PFSK-1 (cell line): ENCODE results near the gene NANOS2.

Experiments
- FOXP2 ChIP-seq: optimal IDR thresholded peaks from 2 replicates; pipeline ENCODE3; 2011; ENCODE audit warnings: borderline replicate concordance, control low read depth, inconsistent platforms; ENCODE audit not compliant: insufficient read depth; ENCODE audit errors: extremely low read length, extremely low read depth
- POLR2AphosphoS5 ChIP-seq: IDR thresholded peaks from 2 replicates; pipeline ENCODE4 v1.6.1; 2012; ENCODE audit warnings: low read depth, mild to moderate bottlenecking, control low read depth, low read length, moderate library complexity
- REST ChIP-seq, 2 experiments: IDR thresholded peaks; 2 replicates each; pipeline versions ENCODE4 v1.6.1 to v1.8.0; 2011 to 2012; ENCODE audit warnings: low read depth in 2 of 2, low read length in 2 of 2, control low read depth in 1 of 2, inconsistent platforms in 1 of 2, mild to moderate bottlenecking in 1 of 2, moderate library complexity in 1 of 2; ENCODE audit not compliant: insufficient read depth in 1 of 2
- SIN3A ChIP-seq: IDR thresholded peaks from 2 replicates; pipeline ENCODE4 v1.6.1; 2012; ENCODE audit warnings: mild to moderate bottlenecking, low read length, moderate library complexity, borderline replicate concordance; ENCODE audit not compliant: insufficient read depth
- TAF1 ChIP-seq: IDR thresholded peaks from 2 replicates; pipeline ENCODE4 v1.6.1; 2012; ENCODE audit warnings: low read length, control low read depth, borderline replicate concordance; ENCODE audit not compliant: insufficient read depth

The NANOS2 gene

DNA sequence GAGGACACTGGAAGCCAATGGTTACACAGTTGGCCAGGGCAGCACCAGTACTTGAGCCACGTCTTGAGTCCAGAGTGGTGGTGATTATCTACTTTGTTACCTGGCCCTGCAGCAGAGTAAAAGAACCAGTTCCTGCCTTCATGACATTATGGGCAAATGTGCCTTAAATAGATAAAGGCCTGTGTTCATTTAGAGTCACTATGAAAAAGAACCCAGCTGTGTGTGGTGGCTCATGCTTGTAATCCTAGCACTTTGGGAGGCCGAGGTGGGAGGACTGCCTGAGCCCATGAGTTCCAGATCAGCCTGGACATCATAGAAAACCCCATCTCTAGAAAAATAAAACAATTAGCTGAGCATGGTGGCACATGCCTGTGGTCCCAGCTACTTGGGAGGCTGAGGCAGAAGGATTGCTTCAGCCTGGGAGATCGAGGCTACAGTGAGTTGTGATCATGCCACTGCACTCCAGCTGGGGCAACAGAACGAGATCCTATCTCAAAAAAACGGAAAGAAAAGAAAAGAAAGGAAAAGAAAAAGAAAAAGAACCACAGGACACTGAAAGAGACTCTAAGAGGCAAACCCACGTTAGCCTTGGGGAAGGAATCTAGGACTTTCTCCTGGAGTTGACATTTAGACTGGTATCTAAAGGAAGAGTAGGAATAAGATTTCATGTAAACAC is 25.2 kb downstream of the NANOS2 start:
- TF ChIP-seq REST (IDR thresholded peaks at IDR 0.05; ENCODE audit: insufficient read depth in 1 of 2, low read depth in 2 of 2, low read length in 2 of 2) (no peak), SIN3A (no peak), POLR2AphosphoS5 (no peak), FOXP2 (no peak), TAF1 (no peak)

GRCh38 chr19:45887200-45887710 is 27.3 kb downstream of the NANOS2 start:
- TF ChIP-seq POLR2AphosphoS5, result no peak
- no peak for TF ChIP-seq SIN3A
- TF ChIP-seq TAF1, result no peak
- TF ChIP-seq REST (IDR thresholded peaks at IDR 0.05; ENCODE audit: insufficient read depth in 1 of 2, low read depth in 2 of 2, low read length in 2 of 2), result no peak
- TF ChIP-seq FOXP2, result no peak

GRCh38 chr19:45886427-45887199 is 28.0 kb downstream of the NANOS2 start:
- TF ChIP-seq POLR2AphosphoS5 (peak; percentile 75), TAF1 (no peak), REST (IDR thresholded peaks at IDR 0.05; ENCODE audit: insufficient read depth in 1 of 2, low read depth in 2 of 2, low read length in 2 of 2) (no peak), FOXP2 (peak; percentile 12), SIN3A (no peak; the same call in 1 of the 2 replicates)

- TF ChIP-seq POLR2AphosphoS5, result peak; percentile 18; the same call in 1 of the 2 replicates
- peak; percentile 50; the same call in 1 of the 2 replicates for TF ChIP-seq TAF1
- no peak for TF ChIP-seq FOXP2
- TF ChIP-seq SIN3A, result 0 out of 2 replicates have a peak, but pooled peaks have one; percentile 73
- no peak for TF ChIP-seq REST (IDR thresholded peaks at IDR 0.05; ENCODE audit: insufficient read depth in 1 of 2, low read depth in 2 of 2, low read length in 2 of 2)
Measured at GRCh38 chr19:45885556-45886426, 28.8 kb downstream of the NANOS2 start, which contains the start of gene IRF2BP1. Gene IRF2BP1 (minus strand): TSS chr19:45886141. CDS start chr19:45885774, 367 bp downstream.
